ENCODE data around the gene C1QBP.

GRCh38 chr17:5399767-5400166 is 39.2 kb downstream of the C1QBP start:
- no peak for TF ChIP-seq CTCF (IDR thresholded peaks at IDR 0.05; ENCODE audit: poor library complexity, severe bottlenecking)
- TF ChIP-seq SMC3 (conservative IDR thresholded peaks at IDR 0.05; ENCODE audit: poor library complexity) = no peak
- no peak for TF ChIP-seq TAF1 (IDR thresholded peaks at IDR 0.05; ENCODE audit: low read depth)
- TF ChIP-seq EZH2 (IDR thresholded peaks at IDR 0.05; ENCODE audit: borderline replicate concordance, insufficient read depth, low read length, poor library complexity, severe bottlenecking) = no peak
- TF ChIP-seq RAD21 (conservative IDR thresholded peaks at IDR 0.05) = no peak

Data from neural cell (in vitro differentiated cells).